Thyroid gland (tissue), 4 donors: ENCODE measurements around the gene TRRAP.

Experiments
- POLR2A ChIP-seq, 2 donors: fragments of 450-650 bp; IDR thresholded peaks; one replicate each; pipeline ENCODE4 v1.6.1; 2017; ENCODE audit warnings: antibody characterized with exemption in 2 of 2, mild to moderate bottlenecking in 2 of 2, moderate library complexity in 1 of 2
- TF ChIP-seq, protein P1 (sequence below), 6 experiments: fragments of 200-600 bp in 3 of 6; fragments of 450-650 bp in 3 of 6; sonication (generic) in 3 of 6; IDR thresholded peaks; one replicate each; pipeline ENCODE4 v1.5.1; 2016 to 2019; ENCODE audit warnings: antibody characterized with exemption in 6 of 6, mild to moderate bottlenecking in 2 of 6, inconsistent platforms in 1 of 6, moderate library complexity in 1 of 6

DNA sequence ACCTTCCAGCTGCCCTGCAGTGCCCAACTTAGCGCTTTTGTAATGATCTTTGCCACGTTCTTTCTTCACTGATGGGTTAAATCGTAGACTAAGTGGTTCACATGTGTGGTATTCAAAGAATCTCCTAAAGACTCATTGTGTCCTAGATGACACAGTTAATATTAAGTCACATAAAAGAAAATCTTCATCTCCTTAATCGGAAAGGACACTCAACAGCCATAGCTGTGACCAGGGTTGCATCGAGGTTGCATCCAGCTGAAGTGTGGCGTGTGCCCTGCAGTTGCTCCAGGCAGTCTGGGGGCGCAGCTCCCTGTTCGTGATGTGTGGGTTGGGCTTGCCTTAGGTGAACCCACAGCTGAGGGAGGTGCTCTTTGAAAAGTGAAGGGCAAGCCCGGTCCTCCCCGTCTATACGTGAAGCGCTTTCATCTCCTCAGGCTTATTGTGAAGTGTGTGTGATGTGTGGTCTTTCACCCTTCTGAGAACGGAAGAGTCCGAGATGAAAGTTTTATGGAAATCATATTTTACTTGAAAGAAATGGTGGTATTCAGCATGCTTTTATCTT lies 122.7 kb downstream of the TRRAP start:
- TF ChIP-seq, protein P1, sequence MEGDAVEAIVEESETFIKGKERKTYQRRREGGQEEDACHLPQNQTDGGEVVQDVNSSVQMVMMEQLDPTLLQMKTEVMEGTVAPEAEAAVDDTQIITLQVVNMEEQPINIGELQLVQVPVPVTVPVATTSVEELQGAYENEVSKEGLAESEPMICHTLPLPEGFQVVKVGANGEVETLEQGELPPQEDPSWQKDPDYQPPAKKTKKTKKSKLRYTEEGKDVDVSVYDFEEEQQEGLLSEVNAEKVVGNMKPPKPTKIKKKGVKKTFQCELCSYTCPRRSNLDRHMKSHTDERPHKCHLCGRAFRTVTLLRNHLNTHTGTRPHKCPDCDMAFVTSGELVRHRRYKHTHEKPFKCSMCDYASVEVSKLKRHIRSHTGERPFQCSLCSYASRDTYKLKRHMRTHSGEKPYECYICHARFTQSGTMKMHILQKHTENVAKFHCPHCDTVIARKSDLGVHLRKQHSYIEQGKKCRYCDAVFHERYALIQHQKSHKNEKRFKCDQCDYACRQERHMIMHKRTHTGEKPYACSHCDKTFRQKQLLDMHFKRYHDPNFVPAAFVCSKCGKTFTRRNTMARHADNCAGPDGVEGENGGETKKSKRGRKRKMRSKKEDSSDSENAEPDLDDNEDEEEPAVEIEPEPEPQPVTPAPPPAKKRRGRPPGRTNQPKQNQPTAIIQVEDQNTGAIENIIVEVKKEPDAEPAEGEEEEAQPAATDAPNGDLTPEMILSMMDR (IDR thresholded peaks at IDR 0.05) = no peak
- TF ChIP-seq POLR2A (IDR thresholded peaks at IDR 0.05) = no peak
